ENCODE data around the gene ZNF683.
A peak's percentile ranks its signal among the peaks of the same experiment; 100 is the strongest.
"Not testable (repeated sequence)": the region's sequence is repeated elsewhere in the genome, so short reads cannot be mapped to it uniquely, and the experiment has no call there.

The ZNF683 gene

GRCh38 chr1:26376050-26376449 is 3.5 kb upstream of the ZNF683 start:
- no peak overlapping the region for H2BK5ac ChIP-seq (ENCODE audit: low read depth, low read length, poor library complexity, severe bottlenecking)
- WGBS, result 99% methylated on average over 4 of the region's 4 CpGs
- no peak overlapping the region for H3K23ac ChIP-seq (ENCODE audit: low read length in 2 of 2)
- peaks cover 0 to 11% of the 10 kb centered on the region in 2 experiments for H3K27me3 ChIP-seq (ENCODE audit: control insufficient read depth in 1 of 2, insufficient read depth in 1 of 2, low read length in 2 of 2)
- H2AFZ ChIP-seq (ENCODE audit: low read depth, low read length), result no peak overlapping the region
- H3K4me2 ChIP-seq (ENCODE audit: low read length, poor library complexity, severe bottlenecking), result no peak overlapping the region
- H3K27ac ChIP-seq (ENCODE audit: low read length, poor library complexity, severe bottlenecking), result no peak overlapping the region
- no peak overlapping the region for H4K8ac ChIP-seq (ENCODE audit: low read length)
- H3K18ac ChIP-seq (ENCODE audit: low read depth in 1 of 2, low read length in 2 of 2), result no peak overlapping the region
- no peaks in the 10 kb centered on the region for H3K9me3 ChIP-seq (ENCODE audit: control insufficient read depth, low read length)
- no peaks in the 10 kb centered on the region for H3K79me1 ChIP-seq (replicated peaks; ENCODE audit: low read length, poor library complexity, severe bottlenecking)
- no peak overlapping the region for H3K14ac ChIP-seq (ENCODE audit: low read length in 2 of 2)
- no peak overlapping the region for H2BK15ac ChIP-seq (ENCODE audit: low read depth, poor library complexity, severe bottlenecking)
- H3K9ac ChIP-seq (ENCODE audit: low read length), result no peak overlapping the region
- no peak overlapping the region for H3K4me3 ChIP-seq (ENCODE audit: insufficient read depth in 1 of 2, low read depth in 1 of 2, low read length in 2 of 2)
- no peak overlapping the region for H2BK120ac ChIP-seq (ENCODE audit: low read depth, low read length)
- DNase-seq, result no peak
- no peak overlapping the region for H2AK5ac ChIP-seq (ENCODE audit: low read length, severe bottlenecking)
- H3K4ac ChIP-seq (ENCODE audit: low read depth in 1 of 2, low read length in 2 of 2), result no peak overlapping the region
- H4K91ac ChIP-seq (ENCODE audit: low read length), result no peak overlapping the region
- no peak overlapping the region for H2BK12ac ChIP-seq (ENCODE audit: low read length in 2 of 2)
- H3K4me1 ChIP-seq (ENCODE audit: control insufficient read depth, insufficient read depth, low read depth, low read length), result peaks cover 6% of the 10 kb centered on the region
- no peaks in the 10 kb centered on the region for H3K36me3 ChIP-seq (ENCODE audit: control insufficient read depth in 1 of 2, insufficient read depth in 2 of 2, low read depth in 1 of 2, low read length in 2 of 2)

GRCh38 chr1:26375081-26375480 is 2.5 kb upstream of the ZNF683 start:
- no peak overlapping the region for H2BK120ac ChIP-seq (ENCODE audit: low read depth, low read length)
- H3K14ac ChIP-seq (ENCODE audit: low read length in 2 of 2), result no peak overlapping the region
- DNase-seq, result no peak
- 44% methylated on average over 6 of the region's 6 CpGs for WGBS
- H2BK5ac ChIP-seq (ENCODE audit: low read depth, low read length, poor library complexity, severe bottlenecking), result no peak overlapping the region
- no peak overlapping the region for H3K4ac ChIP-seq (ENCODE audit: low read depth in 1 of 2, low read length in 2 of 2)
- no peak overlapping the region for H3K4me3 ChIP-seq (ENCODE audit: insufficient read depth in 1 of 2, low read depth in 1 of 2, low read length in 2 of 2)
- H3K4me1 ChIP-seq (ENCODE audit: control insufficient read depth, insufficient read depth, low read depth, low read length), result peaks cover 6% of the 10 kb centered on the region
- H3K9ac ChIP-seq (ENCODE audit: low read length), result no peak overlapping the region
- no peak overlapping the region for H2BK15ac ChIP-seq (ENCODE audit: low read depth, poor library complexity, severe bottlenecking)
- peak overlapping the region in 1 of 2 experiments; percentile 37 for H2BK12ac ChIP-seq (ENCODE audit: low read length in 2 of 2)
- H4K8ac ChIP-seq (ENCODE audit: low read length), result peak overlapping the region; percentile 59
- H4K91ac ChIP-seq (ENCODE audit: low read length), result no peak overlapping the region
- no peak overlapping the region for H3K4me2 ChIP-seq (ENCODE audit: low read length, poor library complexity, severe bottlenecking)
- H2AK5ac ChIP-seq (ENCODE audit: low read length, severe bottlenecking), result no peak overlapping the region
- H3K18ac ChIP-seq (ENCODE audit: low read depth in 1 of 2, low read length in 2 of 2), result no peak overlapping the region
- no peak overlapping the region for H3K27ac ChIP-seq (ENCODE audit: low read length, poor library complexity, severe bottlenecking)
- H3K36me3 ChIP-seq (ENCODE audit: control insufficient read depth in 1 of 2, insufficient read depth in 2 of 2, low read depth in 1 of 2, low read length in 2 of 2), result no peaks in the 10 kb centered on the region
- H3K23ac ChIP-seq (ENCODE audit: low read length in 2 of 2), result no peak overlapping the region
- peaks cover 4 to 19% of the 10 kb centered on the region in 2 experiments for H3K27me3 ChIP-seq (ENCODE audit: control insufficient read depth in 1 of 2, insufficient read depth in 1 of 2, low read length in 2 of 2)
- no peaks in the 10 kb centered on the region for H3K9me3 ChIP-seq (ENCODE audit: control insufficient read depth, low read length)
- no peaks in the 10 kb centered on the region for H3K79me1 ChIP-seq (replicated peaks; ENCODE audit: low read length, poor library complexity, severe bottlenecking)
- H2AFZ ChIP-seq (ENCODE audit: low read depth, low read length), result no peak overlapping the region

DNA sequence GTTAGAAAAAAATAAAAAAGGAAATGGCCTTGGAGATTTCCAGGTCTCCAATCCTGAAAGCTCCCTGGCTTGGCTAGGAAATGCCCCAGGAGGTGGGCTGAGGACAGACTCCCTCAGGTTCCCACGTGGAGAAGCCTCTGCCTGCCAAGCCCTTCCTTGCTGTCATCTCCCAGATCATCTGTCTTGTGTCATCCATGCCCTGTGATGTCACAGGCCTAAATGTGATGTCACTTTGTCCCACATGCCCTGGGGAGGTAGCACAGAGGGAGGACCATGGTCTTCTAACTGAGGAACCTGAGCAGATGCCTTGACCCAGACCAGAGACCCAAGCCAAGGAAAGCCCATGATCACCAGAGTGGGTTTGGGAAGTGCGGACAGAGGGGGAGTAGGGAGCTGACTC is 1.8 kb upstream of the ZNF683 start:
- H2BK12ac ChIP-seq (ENCODE audit: low read length in 2 of 2); H2AFZ ChIP-seq (ENCODE audit: low read depth, low read length); H4K8ac ChIP-seq (ENCODE audit: low read length); H3K18ac ChIP-seq (ENCODE audit: low read depth in 1 of 2, low read length in 2 of 2); H3K4me2 ChIP-seq (ENCODE audit: low read length, poor library complexity, severe bottlenecking); H3K4ac ChIP-seq (ENCODE audit: low read depth in 1 of 2, low read length in 2 of 2); H4K91ac ChIP-seq (ENCODE audit: low read length); H3K23ac ChIP-seq (ENCODE audit: low read length in 2 of 2); H3K79me1 ChIP-seq (replicated peaks; ENCODE audit: low read length, poor library complexity, severe bottlenecking); H3K14ac ChIP-seq (ENCODE audit: low read length in 2 of 2); H3K27ac ChIP-seq (ENCODE audit: low read length, poor library complexity, severe bottlenecking); H3K4me1 ChIP-seq (ENCODE audit: control insufficient read depth, insufficient read depth, low read depth, low read length); H3K4me3 ChIP-seq (ENCODE audit: insufficient read depth in 1 of 2, low read depth in 1 of 2, low read length in 2 of 2); DNase-seq; H3K9me3 ChIP-seq (ENCODE audit: control insufficient read depth, low read length); H2BK15ac ChIP-seq (ENCODE audit: low read depth, poor library complexity, severe bottlenecking); H3K9ac ChIP-seq (ENCODE audit: low read length); H2AK5ac ChIP-seq (ENCODE audit: low read length, severe bottlenecking); H2BK5ac ChIP-seq (ENCODE audit: low read depth, low read length, poor library complexity, severe bottlenecking); H3K36me3 ChIP-seq (ENCODE audit: control insufficient read depth in 1 of 2, insufficient read depth in 2 of 2, low read depth in 1 of 2, low read length in 2 of 2); H2BK120ac ChIP-seq (ENCODE audit: low read depth, low read length): not testable (repeated sequence)
- peaks cover 7 to 20% of the 10 kb centered on the region in 2 experiments for H3K27me3 ChIP-seq (ENCODE audit: control insufficient read depth in 1 of 2, insufficient read depth in 1 of 2, low read length in 2 of 2)
- WGBS, result 57% methylated on average over 2 of the region's 2 CpGs

DNA sequence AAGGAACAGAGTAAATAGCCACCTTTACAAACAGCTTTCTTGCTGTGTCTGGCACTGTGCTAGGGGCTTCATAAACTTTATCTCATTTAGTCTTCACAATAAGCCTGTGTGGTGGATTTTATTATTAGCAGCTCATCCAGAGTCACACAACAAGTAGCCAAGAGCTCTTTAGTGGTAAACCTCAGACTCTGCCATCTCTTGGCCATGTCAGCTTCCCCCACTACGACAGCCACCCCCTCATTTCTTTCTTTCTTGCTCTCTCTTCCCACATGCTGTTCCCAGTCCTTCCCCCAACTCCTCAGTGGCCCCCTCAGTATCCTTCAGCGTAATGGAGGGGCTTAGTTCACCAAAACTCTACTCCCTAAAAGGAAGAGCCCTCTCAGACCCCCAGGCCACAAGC is 1.2 kb upstream of the ZNF683 start:
- peaks cover 6% of the 10 kb centered on the region for H3K4me1 ChIP-seq (ENCODE audit: control insufficient read depth, insufficient read depth, low read depth, low read length)
- H3K4me3 ChIP-seq (ENCODE audit: insufficient read depth in 1 of 2, low read depth in 1 of 2, low read length in 2 of 2), result no peak overlapping the region
- H3K9ac ChIP-seq (ENCODE audit: low read length), result no peak overlapping the region
- DNase-seq, result no peak
- H2AK5ac ChIP-seq (ENCODE audit: low read length, severe bottlenecking), result no peak overlapping the region
- no peak overlapping the region for H3K14ac ChIP-seq (ENCODE audit: low read length in 2 of 2)
- H2BK15ac ChIP-seq (ENCODE audit: low read depth, poor library complexity, severe bottlenecking), result no peak overlapping the region
- no peak overlapping the region for H3K4me2 ChIP-seq (ENCODE audit: low read length, poor library complexity, severe bottlenecking)
- H2BK5ac ChIP-seq (ENCODE audit: low read depth, low read length, poor library complexity, severe bottlenecking), result no peak overlapping the region
- 69% methylated on average over 2 of the region's 2 CpGs for WGBS
- peaks cover 7 to 20% of the 10 kb centered on the region in 2 experiments for H3K27me3 ChIP-seq (ENCODE audit: control insufficient read depth in 1 of 2, insufficient read depth in 1 of 2, low read length in 2 of 2)
- no peak overlapping the region for H2AFZ ChIP-seq (ENCODE audit: low read depth, low read length)
- no peak overlapping the region for H3K4ac ChIP-seq (ENCODE audit: low read depth in 1 of 2, low read length in 2 of 2)
- no peak overlapping the region for H3K23ac ChIP-seq (ENCODE audit: low read length in 2 of 2)
- no peaks in the 10 kb centered on the region for H3K79me1 ChIP-seq (replicated peaks; ENCODE audit: low read length, poor library complexity, severe bottlenecking)
- no peaks in the 10 kb centered on the region for H3K9me3 ChIP-seq (ENCODE audit: control insufficient read depth, low read length)
- H4K8ac ChIP-seq (ENCODE audit: low read length), result no peak overlapping the region
- H4K91ac ChIP-seq (ENCODE audit: low read length), result no peak overlapping the region
- no peak overlapping the region for H2BK12ac ChIP-seq (ENCODE audit: low read length in 2 of 2)
- no peaks in the 10 kb centered on the region for H3K36me3 ChIP-seq (ENCODE audit: control insufficient read depth in 1 of 2, insufficient read depth in 2 of 2, low read depth in 1 of 2, low read length in 2 of 2)
- no peak overlapping the region for H2BK120ac ChIP-seq (ENCODE audit: low read depth, low read length)
- peak overlapping the region in 1 of 2 experiments; percentile 55 for H3K18ac ChIP-seq (ENCODE audit: low read depth in 1 of 2, low read length in 2 of 2)
- H3K27ac ChIP-seq (ENCODE audit: low read length, poor library complexity, severe bottlenecking), result no peak overlapping the region

All from mesenchymal stem cell (in vitro differentiated cells and primary cell).